ENCODE results near the gene KPRP.

GRCh38 chr1:152795686-152796085 is 37.9 kb downstream of the KPRP start:
- TF ChIP-seq, protein P1, sequence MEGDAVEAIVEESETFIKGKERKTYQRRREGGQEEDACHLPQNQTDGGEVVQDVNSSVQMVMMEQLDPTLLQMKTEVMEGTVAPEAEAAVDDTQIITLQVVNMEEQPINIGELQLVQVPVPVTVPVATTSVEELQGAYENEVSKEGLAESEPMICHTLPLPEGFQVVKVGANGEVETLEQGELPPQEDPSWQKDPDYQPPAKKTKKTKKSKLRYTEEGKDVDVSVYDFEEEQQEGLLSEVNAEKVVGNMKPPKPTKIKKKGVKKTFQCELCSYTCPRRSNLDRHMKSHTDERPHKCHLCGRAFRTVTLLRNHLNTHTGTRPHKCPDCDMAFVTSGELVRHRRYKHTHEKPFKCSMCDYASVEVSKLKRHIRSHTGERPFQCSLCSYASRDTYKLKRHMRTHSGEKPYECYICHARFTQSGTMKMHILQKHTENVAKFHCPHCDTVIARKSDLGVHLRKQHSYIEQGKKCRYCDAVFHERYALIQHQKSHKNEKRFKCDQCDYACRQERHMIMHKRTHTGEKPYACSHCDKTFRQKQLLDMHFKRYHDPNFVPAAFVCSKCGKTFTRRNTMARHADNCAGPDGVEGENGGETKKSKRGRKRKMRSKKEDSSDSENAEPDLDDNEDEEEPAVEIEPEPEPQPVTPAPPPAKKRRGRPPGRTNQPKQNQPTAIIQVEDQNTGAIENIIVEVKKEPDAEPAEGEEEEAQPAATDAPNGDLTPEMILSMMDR (conservative IDR thresholded peaks at IDR 0.05; ENCODE audit: low read depth, low read length): no peak
- no peak for TF ChIP-seq EZH2 (IDR thresholded peaks at IDR 0.05; ENCODE audit: low read length, unreplicated experiment)
